Osteocyte (in vitro differentiated cells): Measurements from ENCODE around the gene SIL1. TPM values are rescaled to one million over a fixed set of nuclear protein-coding genes. Genes with fewer than 3 reads are reported as not detected.
"Not testable (repeated sequence)": the region's sequence is repeated elsewhere in the genome, so short reads cannot be mapped to it uniquely, and the experiment has no call there.

Experiments used
- DNase-seq: peaks from one replicate; pipeline ENCODE4 v3.0.0; 2021; ENCODE audit warnings: mixed read lengths; ENCODE audit not compliant: unreplicated experiment; ENCODE audit errors: extremely low spot score
- H3K27ac Mint-ChIP-seq: one replicate; pipeline ENCODE4 v1.8.0; 2021; ENCODE audit warnings: mild to moderate bottlenecking, mixed read lengths; ENCODE audit not compliant: unreplicated experiment
- H3K27me3 Mint-ChIP-seq: one replicate; pipeline ENCODE4 v1.8.0; 2021; ENCODE audit warnings: mixed read lengths; ENCODE audit not compliant: unreplicated experiment
- H3K36me3 Mint-ChIP-seq: one replicate; pipeline ENCODE4 v1.8.0; 2021; ENCODE audit warnings: mixed read lengths; ENCODE audit not compliant: unreplicated experiment
- H3K4me1 Mint-ChIP-seq: one replicate; pipeline ENCODE4 v1.8.0; 2021; ENCODE audit warnings: mixed read lengths; ENCODE audit not compliant: unreplicated experiment
- H3K4me3 Mint-ChIP-seq: one replicate; pipeline ENCODE4 v1.8.0; 2021; ENCODE audit warnings: mild to moderate bottlenecking, moderate library complexity, mixed read lengths; ENCODE audit not compliant: unreplicated experiment
- H3K9me3 Mint-ChIP-seq: one replicate; pipeline ENCODE4 v1.8.0; 2021; ENCODE audit warnings: mixed read lengths; ENCODE audit not compliant: unreplicated experiment
- total RNA-seq: library from RNA; stranded (reverse); gene quantifications from 2 replicates; pipeline ENCODE4 v1.2.1, GENCODE V29; 2021
- TF ChIP-seq, protein P1 (sequence below): fragments of 200-600 bp; sonication (generic); IDR thresholded peaks from 2 replicates; pipeline ENCODE4 v1.5.0; 2021; ENCODE audit warnings: antibody characterized with exemption, mild to moderate bottlenecking, moderate library complexity

SIL1 gene
- total RNA-seq, 1 donor from 2014 or later: 58.4 TPM

DNA sequence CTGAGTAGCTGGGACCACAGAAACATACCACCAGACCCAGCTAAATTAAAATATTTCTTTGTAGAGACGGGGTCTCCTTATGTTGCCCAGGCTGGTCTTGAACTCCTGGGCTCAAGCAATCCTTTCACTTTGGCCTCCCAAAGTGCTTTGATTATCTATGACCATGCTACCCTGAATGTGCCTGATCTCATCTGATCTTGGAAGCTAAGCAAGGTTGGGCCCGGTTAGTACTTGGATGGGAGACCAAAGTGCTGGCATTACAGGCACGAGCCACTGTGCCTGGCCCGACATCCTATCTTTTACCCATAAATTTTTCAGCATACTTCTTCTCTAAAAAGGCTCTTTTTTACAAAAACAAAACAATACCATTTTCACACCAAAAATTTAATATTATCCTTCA lies 186.0 kb downstream of the SIL1 start:
- Mint-ChIP-seq H3K9me3 (no peaks in the 10 kb centered on the region), H3K27me3 (no peaks in the 10 kb centered on the region), H3K4me1 (peaks cover 6% of the 10 kb centered on the region), H3K27ac (peak overlapping the region; percentile 53), H3K4me3 (peak overlapping the region; percentile 39), H3K36me3 (peaks cover 11% of the 10 kb centered on the region)
- no peak for DNase-seq
- TF ChIP-seq, protein P1, sequence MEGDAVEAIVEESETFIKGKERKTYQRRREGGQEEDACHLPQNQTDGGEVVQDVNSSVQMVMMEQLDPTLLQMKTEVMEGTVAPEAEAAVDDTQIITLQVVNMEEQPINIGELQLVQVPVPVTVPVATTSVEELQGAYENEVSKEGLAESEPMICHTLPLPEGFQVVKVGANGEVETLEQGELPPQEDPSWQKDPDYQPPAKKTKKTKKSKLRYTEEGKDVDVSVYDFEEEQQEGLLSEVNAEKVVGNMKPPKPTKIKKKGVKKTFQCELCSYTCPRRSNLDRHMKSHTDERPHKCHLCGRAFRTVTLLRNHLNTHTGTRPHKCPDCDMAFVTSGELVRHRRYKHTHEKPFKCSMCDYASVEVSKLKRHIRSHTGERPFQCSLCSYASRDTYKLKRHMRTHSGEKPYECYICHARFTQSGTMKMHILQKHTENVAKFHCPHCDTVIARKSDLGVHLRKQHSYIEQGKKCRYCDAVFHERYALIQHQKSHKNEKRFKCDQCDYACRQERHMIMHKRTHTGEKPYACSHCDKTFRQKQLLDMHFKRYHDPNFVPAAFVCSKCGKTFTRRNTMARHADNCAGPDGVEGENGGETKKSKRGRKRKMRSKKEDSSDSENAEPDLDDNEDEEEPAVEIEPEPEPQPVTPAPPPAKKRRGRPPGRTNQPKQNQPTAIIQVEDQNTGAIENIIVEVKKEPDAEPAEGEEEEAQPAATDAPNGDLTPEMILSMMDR: no peak

DNA sequence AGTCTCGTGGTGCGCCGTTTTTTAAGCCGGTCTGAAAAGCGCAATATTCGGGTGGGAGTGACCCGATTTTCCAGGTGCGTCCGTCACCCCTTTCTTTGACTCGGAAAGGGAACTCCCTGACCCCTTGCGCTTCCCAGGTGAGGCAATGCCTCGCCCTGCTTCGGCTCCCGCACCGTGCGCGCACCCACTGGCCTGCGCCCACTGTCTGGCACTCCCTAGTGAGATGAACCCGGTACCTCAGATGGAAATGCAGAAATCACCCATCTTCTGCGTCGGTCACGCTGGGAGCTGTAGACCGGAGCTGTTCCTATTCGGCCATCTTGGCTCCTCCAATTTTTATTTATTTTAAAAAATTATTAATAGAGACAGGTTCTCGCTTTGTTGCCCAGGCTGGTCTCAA lies 187.0 kb downstream of the SIL1 start:
- not testable (repeated sequence) for H3K4me1 Mint-ChIP-seq, H3K36me3 Mint-ChIP-seq, H3K27me3 Mint-ChIP-seq, DNase-seq, H3K9me3 Mint-ChIP-seq
- peak overlapping the region; percentile 76 for H3K27ac Mint-ChIP-seq
- H3K4me3 Mint-ChIP-seq: peak overlapping the region; percentile 68

DNA sequence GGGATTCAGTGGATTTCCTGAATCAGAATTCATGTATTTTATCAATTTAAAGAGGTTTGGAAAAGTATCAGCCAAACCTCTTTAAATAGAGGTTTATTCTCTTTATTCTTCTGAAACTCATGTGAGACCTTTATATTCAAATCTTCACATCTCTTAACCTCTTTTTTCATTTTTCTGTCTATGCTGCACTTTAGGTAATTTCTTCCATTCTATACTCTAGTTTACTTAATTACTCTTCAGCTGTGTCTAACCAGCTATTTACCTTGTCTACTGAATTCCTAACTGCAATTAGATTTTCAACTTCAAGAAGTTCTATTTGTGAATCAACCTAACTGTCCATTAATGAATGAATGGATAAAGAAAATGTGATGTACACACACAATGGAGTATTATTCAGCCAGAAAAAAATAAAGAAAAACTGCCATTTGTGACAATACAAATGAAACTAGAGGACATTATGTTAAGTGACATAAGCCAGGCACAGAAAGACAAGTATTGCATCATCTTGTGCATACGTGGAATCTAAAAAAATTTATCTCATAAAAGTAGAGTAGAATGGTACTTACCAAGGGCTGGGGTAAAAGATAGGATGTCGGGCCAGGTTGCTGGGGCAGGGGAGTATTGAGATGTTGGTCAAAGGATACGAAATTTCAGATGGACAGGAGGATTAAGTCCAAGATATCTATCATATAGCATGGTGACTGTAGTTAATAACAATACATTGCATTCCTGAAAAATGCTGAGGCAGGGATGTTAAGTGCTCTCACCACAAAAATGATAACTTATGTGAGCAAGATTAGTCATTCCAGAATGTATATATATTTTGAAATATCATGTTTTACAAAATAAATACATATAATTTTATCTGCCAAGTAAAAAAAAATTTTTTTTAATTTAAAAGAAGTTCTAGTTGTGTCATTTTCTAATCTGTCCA lies 193.5 kb downstream of the SIL1 start:
- Mint-ChIP-seq H3K27ac (no peak overlapping the region), H3K9me3 (peaks cover 6% of the 10 kb centered on the region), H3K4me1 (no peaks in the 10 kb centered on the region), H3K27me3 (no peaks in the 10 kb centered on the region), H3K4me3 (no peak overlapping the region), H3K36me3 (peaks cover 8% of the 10 kb centered on the region)
- peak; percentile 1 for DNase-seq
- TF ChIP-seq, protein P1: no peak

DNA sequence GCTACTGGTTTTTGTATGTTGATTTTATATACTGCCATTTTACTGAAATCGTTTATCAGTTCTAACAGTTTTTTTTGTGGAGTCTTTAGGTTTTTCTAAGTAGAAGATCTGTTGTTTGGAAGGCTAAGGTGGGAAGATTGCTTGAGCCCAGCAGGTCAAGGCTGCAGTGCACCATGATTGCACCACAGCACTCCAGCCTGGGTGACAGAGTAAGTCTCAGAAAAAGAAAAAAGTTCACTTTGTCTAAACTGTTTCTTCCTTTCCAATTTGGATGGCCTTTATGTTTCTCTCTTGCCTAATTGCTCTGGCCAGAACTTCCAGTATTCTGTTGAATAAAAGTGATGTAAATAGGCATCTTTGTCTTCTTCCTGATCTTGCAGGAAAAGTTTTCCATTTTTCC lies 198.5 kb downstream of the SIL1 start:
- Mint-ChIP-seq H3K9me3 (peaks cover 18% of the 10 kb centered on the region), H3K4me1 (no peaks in the 10 kb centered on the region), H3K27ac (no peak overlapping the region), H3K27me3 (no peaks in the 10 kb centered on the region), H3K4me3 (no peak overlapping the region), H3K36me3 (peaks cover 14% of the 10 kb centered on the region)
- DNase-seq: peak; percentile 3
- TF ChIP-seq, protein P1: no peak

DNA sequence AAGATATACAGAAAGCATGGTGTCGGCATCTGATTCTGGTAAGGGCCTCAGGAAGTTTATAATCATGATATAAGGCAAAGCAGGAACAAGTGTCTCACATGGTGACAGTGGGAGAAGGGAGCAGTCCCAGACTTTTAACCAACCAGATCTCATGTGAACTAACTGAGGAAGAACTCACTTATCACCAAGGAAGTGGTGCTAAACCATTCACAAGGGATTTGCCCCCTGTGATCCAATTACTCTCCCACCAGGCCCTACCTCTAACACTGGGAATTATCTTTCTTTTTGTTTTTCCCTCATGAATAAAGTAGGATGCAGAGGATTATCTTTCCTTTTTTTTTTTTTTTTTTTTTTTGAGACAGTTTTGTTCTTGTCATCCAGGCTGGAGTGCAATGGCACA lies 199.6 kb downstream of the SIL1 start:
- Mint-ChIP-seq H3K27me3 (no peaks in the 10 kb centered on the region), H3K27ac (no peak overlapping the region), H3K4me3 (no peak overlapping the region), H3K9me3 (peaks cover 14% of the 10 kb centered on the region), H3K36me3 (peaks cover 11% of the 10 kb centered on the region), H3K4me1 (no peaks in the 10 kb centered on the region)
- DNase-seq: peak; percentile 7
- TF ChIP-seq, protein P1: no peak
